Measurements from ENCODE around the gene RNH1. TPM values are rescaled to one million over a fixed set of nuclear protein-coding genes. Genes with fewer than 3 reads are reported as not detected.

Gene RNH1
- total RNA-seq, 1 donor from 2014 or later, result 163 TPM

GRCh38 chr11:537622-538430 is 30.8 kb upstream of the RNH1 start:
- peak overlapping the region; percentile 74 for H3K4me3 ChIP-seq (ENCODE audit: low read depth, low read length)
- TF ChIP-seq, protein P1, sequence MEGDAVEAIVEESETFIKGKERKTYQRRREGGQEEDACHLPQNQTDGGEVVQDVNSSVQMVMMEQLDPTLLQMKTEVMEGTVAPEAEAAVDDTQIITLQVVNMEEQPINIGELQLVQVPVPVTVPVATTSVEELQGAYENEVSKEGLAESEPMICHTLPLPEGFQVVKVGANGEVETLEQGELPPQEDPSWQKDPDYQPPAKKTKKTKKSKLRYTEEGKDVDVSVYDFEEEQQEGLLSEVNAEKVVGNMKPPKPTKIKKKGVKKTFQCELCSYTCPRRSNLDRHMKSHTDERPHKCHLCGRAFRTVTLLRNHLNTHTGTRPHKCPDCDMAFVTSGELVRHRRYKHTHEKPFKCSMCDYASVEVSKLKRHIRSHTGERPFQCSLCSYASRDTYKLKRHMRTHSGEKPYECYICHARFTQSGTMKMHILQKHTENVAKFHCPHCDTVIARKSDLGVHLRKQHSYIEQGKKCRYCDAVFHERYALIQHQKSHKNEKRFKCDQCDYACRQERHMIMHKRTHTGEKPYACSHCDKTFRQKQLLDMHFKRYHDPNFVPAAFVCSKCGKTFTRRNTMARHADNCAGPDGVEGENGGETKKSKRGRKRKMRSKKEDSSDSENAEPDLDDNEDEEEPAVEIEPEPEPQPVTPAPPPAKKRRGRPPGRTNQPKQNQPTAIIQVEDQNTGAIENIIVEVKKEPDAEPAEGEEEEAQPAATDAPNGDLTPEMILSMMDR (conservative IDR thresholded peaks at IDR 0.05; ENCODE audit: low read depth, low read length), result no peak
- DNase-seq (ENCODE audit: low read depth), result no peak

DNA sequence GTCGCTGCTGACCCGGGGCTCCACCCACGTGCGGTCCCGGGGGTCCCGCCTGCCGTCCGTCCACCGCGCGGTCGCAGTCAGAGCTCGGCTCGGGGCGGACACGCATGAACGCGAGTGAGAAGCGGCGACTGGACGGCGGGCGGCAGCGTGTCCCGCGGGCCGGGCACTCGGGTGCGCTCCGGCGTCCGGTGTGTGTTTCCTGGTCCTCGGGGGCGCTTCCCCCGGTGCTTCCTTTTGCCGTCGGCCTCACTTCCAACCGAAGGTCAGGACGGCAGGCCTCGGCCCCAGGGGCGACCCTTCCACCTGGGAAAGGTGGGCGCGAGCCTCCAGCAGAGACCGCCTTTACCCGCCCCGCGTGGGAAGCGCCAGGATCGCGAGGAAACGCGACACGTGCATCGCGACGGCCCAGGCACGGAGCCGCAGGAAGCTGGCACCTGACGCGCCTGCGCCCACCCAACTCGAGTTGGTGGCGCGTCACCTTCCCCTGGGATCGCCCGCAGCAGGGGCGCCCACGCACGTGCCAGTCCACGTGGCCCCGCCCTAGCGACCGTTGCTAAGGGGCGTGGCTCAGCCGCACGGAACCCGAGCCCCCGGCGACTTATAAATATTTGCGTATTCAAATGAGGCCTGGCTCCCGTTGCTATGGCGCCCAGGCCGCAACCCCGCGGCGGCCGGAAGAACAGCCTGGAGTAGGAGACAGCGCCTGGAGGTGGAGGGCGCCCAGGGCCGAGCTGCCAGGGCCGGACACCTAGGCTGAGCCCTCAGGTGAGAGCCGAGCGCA is 30.0 kb upstream of the RNH1 start, which contains the start of gene LRRC56:
Gene LRRC56 (plus strand): TSS at position 687 of the 781 bp plus-strand sequence. CDS start 3,158 bp downstream, outside the sequence.
- peak within 1 kb of the TSS; percentile 74 for H3K4me3 ChIP-seq (ENCODE audit: low read depth, low read length)
- DNase-seq (ENCODE audit: low read depth), result no peak
- TF ChIP-seq, protein P1 (conservative IDR thresholded peaks at IDR 0.05; ENCODE audit: low read depth, low read length), result no peak

- DNase-seq (ENCODE audit: low read depth), result no peak
- H3K4me3 ChIP-seq (ENCODE audit: low read depth, low read length), result peak within 1 kb of the TSS; percentile 88
- TF ChIP-seq, protein P1 (conservative IDR thresholded peaks at IDR 0.05; ENCODE audit: low read depth, low read length), result no peak
Observed at GRCh38 chr11:535519-536454, 28.7 kb upstream of the RNH1 start, which contains the start of gene HRAS. HRAS (minus strand) TSS chr11:535576.

GRCh38 chr11:535210-535518 is 28.1 kb upstream of the RNH1 start:
- H3K4me3 ChIP-seq (ENCODE audit: low read depth, low read length), result peak overlapping the region; percentile 88
- no peak for DNase-seq (ENCODE audit: low read depth)
- TF ChIP-seq, protein P1 (conservative IDR thresholded peaks at IDR 0.05; ENCODE audit: low read depth, low read length), result no peak

DNA sequence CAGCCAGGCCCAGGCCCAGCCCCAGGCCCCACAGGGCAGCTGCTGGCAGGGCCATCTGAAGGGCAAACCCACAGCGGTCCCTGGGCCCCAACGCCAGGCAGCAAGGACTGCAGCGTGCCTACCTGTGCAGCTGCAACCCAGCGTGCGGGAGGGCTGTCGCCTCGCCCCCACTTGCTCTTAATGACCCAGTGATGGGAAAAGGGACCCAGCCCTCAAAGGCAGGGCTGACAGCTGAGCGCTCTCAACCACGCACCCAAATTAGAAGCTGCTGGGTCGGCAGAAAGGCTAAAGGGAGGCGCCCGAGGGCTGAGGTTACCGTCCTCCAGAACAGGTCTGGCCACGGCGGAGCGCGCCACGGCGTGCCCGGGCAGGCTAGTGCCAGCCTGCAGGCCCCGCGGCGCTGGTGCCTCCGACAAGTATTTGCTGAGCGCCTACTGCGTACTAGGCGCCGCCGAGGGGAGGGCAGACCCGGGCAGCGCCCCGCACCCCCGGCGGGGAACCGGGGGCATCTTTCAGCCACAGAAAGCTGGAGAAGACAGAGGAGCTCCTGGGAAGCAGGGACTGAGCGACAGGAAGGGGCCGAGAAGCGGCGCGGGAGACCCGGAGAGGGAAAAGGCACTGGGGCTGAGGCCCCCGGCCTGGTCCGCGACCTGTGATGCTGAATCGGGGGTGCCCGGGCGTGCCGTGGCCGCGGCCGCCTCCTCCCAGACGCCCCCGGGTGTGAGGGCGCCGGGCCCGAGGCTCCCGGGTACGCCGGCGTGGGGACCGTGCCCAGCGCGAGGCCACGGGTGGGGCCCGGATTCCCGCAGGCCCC is 27.6 kb upstream of the RNH1 start:
- H3K4me3 ChIP-seq (ENCODE audit: low read depth, low read length), result peak overlapping the region; percentile 88
- no peak for DNase-seq (ENCODE audit: low read depth)
- TF ChIP-seq, protein P1 (conservative IDR thresholded peaks at IDR 0.05; ENCODE audit: low read depth, low read length), result no peak

Measured in epithelial cell of proximal tubule (primary cell).